Measurements from ENCODE around the gene HOXD9.

GRCh38 chr2:176118601-176119339, 3.7 kb upstream of the HOXD9 start:
- TF ChIP-seq CTCF (IDR thresholded peaks at IDR 0.05; ENCODE audit: low read depth, low read length) (peak; percentile 22; the same call in 1 of the 2 replicates), EZH2phosphoT487 (IDR thresholded peaks at IDR 0.05; ENCODE audit: low read depth) (no peak)
